ENCODE data around the gene KCNC1. TPM values are rescaled to one million over a fixed set of nuclear protein-coding genes. Genes with fewer than 3 reads are reported as not detected.

Gene KCNC1
- total and polyA plus RNA-seq, 2 of the 4 experiments (the other 2 are of a cell fraction): 0.03 TPM; not detected in 1

DNA sequence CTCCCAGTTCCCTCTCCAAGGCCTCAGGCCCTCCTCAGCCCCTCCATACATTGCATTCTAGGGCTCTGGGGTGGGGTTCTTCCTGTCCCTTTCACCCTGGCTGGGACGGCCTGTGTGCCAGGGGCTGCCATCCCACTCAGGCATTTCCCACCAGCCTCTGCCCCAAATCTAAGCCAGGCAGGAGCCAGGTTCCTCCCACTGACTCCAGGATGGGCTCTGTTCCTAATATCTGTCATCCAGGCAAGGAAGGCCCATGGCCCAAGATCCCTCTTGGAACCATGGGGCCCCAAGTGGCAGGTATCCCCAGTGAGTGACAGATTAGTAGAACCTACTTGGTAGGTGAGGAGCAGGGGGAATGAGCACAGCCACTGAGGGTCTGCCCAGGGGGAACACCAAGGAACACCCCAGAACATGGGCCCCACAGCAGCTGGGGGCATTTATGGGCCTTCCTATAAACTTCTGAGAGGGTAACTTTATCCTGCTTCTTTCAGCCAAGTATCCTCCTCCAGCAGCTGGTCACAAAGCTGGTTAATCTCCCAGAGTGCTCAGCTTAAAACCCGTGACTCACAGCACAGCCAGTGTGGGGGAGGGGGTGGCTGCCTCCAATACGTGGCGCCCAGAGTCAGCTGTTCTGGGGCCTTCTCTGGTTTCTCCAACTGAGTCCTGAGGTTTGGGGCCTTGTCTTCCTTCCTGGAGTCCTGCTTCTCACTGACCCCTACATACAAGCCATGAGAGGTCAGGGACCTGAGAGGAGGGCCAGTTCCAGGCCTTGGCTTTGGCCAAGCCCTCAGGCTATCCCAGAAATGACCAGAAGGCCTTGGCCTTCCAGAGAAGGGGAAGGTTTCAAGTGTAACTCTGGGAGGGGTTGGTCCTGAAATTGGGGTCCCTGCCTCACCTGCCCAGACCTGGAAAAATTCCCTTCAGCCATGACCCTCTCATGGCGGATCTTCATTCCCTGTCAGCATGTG lies 35.1 kb upstream of the KCNC1 start:
- H3K4me2 ChIP-seq (ENCODE audit: low read depth, low read length): no peak overlapping the region
- no peak overlapping the region for H3K4me3 ChIP-seq (ENCODE audit: insufficient read depth, low read depth, low read length)
- no peak overlapping the region for H2BK15ac ChIP-seq (ENCODE audit: low read depth, low read length)
- in situ Hi-C loops (cut with MboI; ENCODE audit: low sequenced_read_pairs): no loop called here
- H2BK20ac ChIP-seq (ENCODE audit: low read depth, low read length): no peak overlapping the region
- no peak overlapping the region for H4K91ac ChIP-seq (ENCODE audit: insufficient read depth, low read depth, low read length)
- H2AFZ ChIP-seq (replicated peaks; ENCODE audit: low read length, poor library complexity): peak overlapping the region; percentile 6
- intact Hi-C loops (cut with micrococcal nuclease): loop anchor here (10.0 kb wide), 1 partner anchor 1125 kb away; no protein-coding TSS in a partner anchor
- H3K9me1 ChIP-seq (ENCODE audit: insufficient read depth, low read length): no peaks in the 10 kb centered on the region
- no peaks in the 10 kb centered on the region for H3K36me3 ChIP-seq (ENCODE audit: control insufficient read depth, insufficient read depth, low read length)
- ChIA-PET CTCF (interaction anchor here (1.3 kb wide), 1 partner anchor 32 kb away, joined by 5 read pairs; no protein-coding TSS in a partner anchor), POLR2A (ENCODE audit: unreplicated experiment) (no interaction called here)
- no peak overlapping the region for H4K8ac ChIP-seq (ENCODE audit: low read depth in 2 of 2, low read length in 2 of 2)
- BruUV-seq (replicated peaks): no TSS peak
- no peak overlapping the region for H3K9ac ChIP-seq (ENCODE audit: low read depth, low read length)
- no peak overlapping the region for H4K5ac ChIP-seq (ENCODE audit: low read depth, low read length)
- H2AK5ac ChIP-seq (ENCODE audit: low read depth, low read length): no peak overlapping the region
- no peak for TF ChIP-seq MXI1 (IDR thresholded peaks at IDR 0.05; ENCODE audit: borderline replicate concordance, low read depth, low read length)
- TF ChIP-seq ELK1 (IDR thresholded peaks at IDR 0.05; ENCODE audit: borderline replicate concordance, low read depth, low read length): no peak
- TF ChIP-seq RFX5 (IDR thresholded peaks at IDR 0.05; ENCODE audit: low read depth, low read length): no peak
- no peak for TF ChIP-seq RCOR1 (IDR thresholded peaks at IDR 0.05; ENCODE audit: insufficient replicate concordance, low read length)
- no peak overlapping the region for H3K18ac ChIP-seq (ENCODE audit: low read depth, low read length)
- no peak overlapping the region for H2AK9ac ChIP-seq (replicated peaks; ENCODE audit: low read depth, low read length, poor library complexity)
- no peaks in the 10 kb centered on the region for H3K4me1 ChIP-seq (ENCODE audit: control insufficient read depth, insufficient read depth, low read length)
- H4K20me1 ChIP-seq (ENCODE audit: insufficient read depth, low read length): no peaks in the 10 kb centered on the region
- no peak overlapping the region for H3K4ac ChIP-seq (ENCODE audit: low read depth, low read length)
- no peak overlapping the region for H3K27ac ChIP-seq (ENCODE audit: insufficient read depth, low read length)
- H3K23ac ChIP-seq (ENCODE audit: low read depth, low read length): no peak overlapping the region
- WGBS, 2 experiments (ENCODE audit: extremely low coverage in 2 of 2, insufficient read length in 1 of 2): no CpG with 5 or more reads among the region's 5 CpGs
- no peak overlapping the region for H3K14ac ChIP-seq (replicated peaks; ENCODE audit: low read depth, low read length)
- dilution Hi-C loops (cut with HindIII; ENCODE audit: low sequenced_read_pairs, unreplicated experiment): no loop called here
- ATAC-seq (ENCODE audit: low read depth) (peak; percentile 69), DNase-seq (peak; percentile 34)
- H2BK5ac ChIP-seq (ENCODE audit: low read depth, low read length, poor library complexity, severe bottlenecking): no peak overlapping the region
- H3K9me3 ChIP-seq (ENCODE audit: control insufficient read depth, insufficient read depth, low read length): 0 out of 2 replicates have a peak, but pooled peaks cover 2% of the 10 kb centered on the region
- H2BK120ac ChIP-seq (ENCODE audit: low read depth, low read length): no peak overlapping the region
- peaks cover 31% of the 10 kb centered on the region for H3K27me3 ChIP-seq (ENCODE audit: control insufficient read depth, insufficient read depth, low read length)
- H3K56ac ChIP-seq (ENCODE audit: extremely low read depth, insufficient read depth, low read length): no peak overlapping the region
- H3K79me1 ChIP-seq (ENCODE audit: low read depth in 1 of 2, low read length in 2 of 2): no peaks in the 10 kb centered on the region
